Endothelial cell of umbilical vein (primary cell): ENCODE results near the gene RIPK4. TPM values are rescaled to one million over a fixed set of nuclear protein-coding genes. Genes with fewer than 3 reads are reported as not detected.

Experiments used
- BruUV-seq: library from RNA; stranded (reverse); fragments of 400-500 nt; replicated peaks from 2 replicates; lab custom pipeline; 2021; lab: Mats Ljungman, UMichigan
- CTCF ChIA-PET: fragments of 300-600, 350-600 bp; sonication (Branson Sonifier 250); formaldehyde crosslinking; loops from one replicate; lab custom pipeline; 2021; ENCODE audit warnings: antibody characterized with exemption, inconsistent platforms; lab: Charles Lee
- POLR2A ChIA-PET: fragments of 300-600, 350-600 bp; sonication (Branson Sonifier 250); formaldehyde crosslinking; loops from one replicate; lab custom pipeline; 2021; ENCODE audit warnings: antibody characterized with exemption, inconsistent platforms; lab: Charles Lee
- DNase-seq: peaks from one replicate; pipeline ENCODE4 v3.0.0-alpha.2; 2011; ENCODE audit warnings: low read depth, low spot score
- FAIRE-seq: peaks from 2 replicates; lab custom pipeline; 2011; peaks lifted over from hg19 to GRCh38; lab: Jason Lieb, UNC
- H2AFZ ChIP-seq: 2 replicates; pipeline ENCODE4 v1.6.0; 2012; ENCODE audit warnings: low read depth, low read length, control low read depth, inconsistent platforms
- H3K27ac ChIP-seq: 2 replicates; pipeline ENCODE4 v1.5.1; 2011; ENCODE audit warnings: low read depth, mild to moderate bottlenecking, control low read depth, low read length, moderate library complexity; ENCODE audit not compliant: insufficient read depth
- H3K27me3 ChIP-seq, 2 experiments: 2 replicates each; pipeline versions ENCODE4 v1.6.0 to v1.6.1; 2011; ENCODE audit warnings: low read length in 2 of 2, mixed read lengths in 1 of 2; ENCODE audit not compliant: control insufficient read depth in 2 of 2, insufficient read depth in 2 of 2
- H3K36me3 ChIP-seq, 2 experiments: 2 replicates in 1 of 2; 3 replicates in 1 of 2; pipeline ENCODE4 v1.5.1; 2011; ENCODE audit warnings: low read length in 2 of 2, mild to moderate bottlenecking in 1 of 2, moderate library complexity in 1 of 2; ENCODE audit not compliant: control insufficient read depth in 2 of 2, insufficient read depth in 2 of 2; ENCODE audit errors: extremely low read depth in 1 of 2
- H3K4me1 ChIP-seq: 3 replicates; pipeline ENCODE4 v1.5.1; 2011; ENCODE audit warnings: mild to moderate bottlenecking, low read length; ENCODE audit not compliant: control insufficient read depth, insufficient read depth; ENCODE audit errors: extremely low read depth
- H3K4me2 ChIP-seq: 2 replicates; pipeline ENCODE4 v1.6.1; 2011; ENCODE audit warnings: low read length, control low read depth, mixed read lengths; ENCODE audit not compliant: insufficient read depth
- H3K4me3 ChIP-seq, 3 experiments: fragments of 200-600 bp in 1 of 3; sonication (generic), shearing (Covaris generic) in 1 of 3; replicated peaks in 1 of 3; 2 replicates each; pipeline ENCODE4 v1.5.1; 2011 to 2016; ENCODE audit warnings: control low read depth in 3 of 3, low read length in 3 of 3, mild to moderate bottlenecking in 2 of 3, inconsistent platforms in 1 of 3, low read depth in 1 of 3, moderate library complexity in 1 of 3; ENCODE audit not compliant: insufficient read depth in 1 of 3
- H3K79me2 ChIP-seq: 2 replicates; pipeline ENCODE4 v1.6.0; 2012; ENCODE audit warnings: low read length, inconsistent platforms; ENCODE audit not compliant: control insufficient read depth, insufficient read depth
- H3K9ac ChIP-seq: replicated peaks from 2 replicates; pipeline ENCODE3; 2011; ENCODE audit warnings: low read length, control low read depth; ENCODE audit not compliant: insufficient read depth; ENCODE audit errors: extremely low read depth
- H3K9me1 ChIP-seq: replicated peaks from 3 replicates; pipeline ENCODE4 v1.6.0; 2011; ENCODE audit warnings: mild to moderate bottlenecking, low read length; ENCODE audit not compliant: control insufficient read depth, insufficient read depth; ENCODE audit errors: extremely low read depth
- H3K9me3 ChIP-seq: replicated peaks from 2 replicates; pipeline ENCODE4 v1.5.1; 2012; ENCODE audit warnings: low read length, inconsistent platforms; ENCODE audit not compliant: control insufficient read depth, insufficient read depth
- H4K20me1 ChIP-seq: replicated peaks from 2 replicates; pipeline ENCODE3; 2011; ENCODE audit warnings: mild to moderate bottlenecking, low read length; ENCODE audit not compliant: control insufficient read depth, insufficient read depth; ENCODE audit errors: extremely low read depth
- CTCF ChIP-seq, 2 donors: IDR thresholded peaks; 1 replicate in 1 of 2; 2 replicates in 1 of 2; pipeline ENCODE4 v1.5.1; 2011; ENCODE audit warnings: low read length in 2 of 2, mild to moderate bottlenecking in 2 of 2, moderate library complexity in 2 of 2, control low read depth in 1 of 2, inconsistent platforms in 1 of 2, low read depth in 1 of 2; ENCODE audit not compliant: insufficient read depth in 1 of 2; ENCODE audit errors: extremely low read depth in 1 of 2
- EZH2 ChIP-seq: IDR thresholded peaks from 2 replicates; pipeline ENCODE4 v1.6.1; 2012; ENCODE audit warnings: borderline replicate concordance, low read depth, mild to moderate bottlenecking, moderate library complexity, low read length, inconsistent platforms; ENCODE audit not compliant: severe bottlenecking
- GATA2 ChIP-seq: IDR thresholded peaks from 2 replicates; pipeline ENCODE4 v1.7.0; 2011; ENCODE audit warnings: low read depth, mild to moderate bottlenecking, moderate library complexity, mixed read lengths, low read length; ENCODE audit not compliant: insufficient read length, insufficient read depth
- POLR2AphosphoS5 ChIP-seq: IDR thresholded peaks from 2 replicates; pipeline ENCODE4 v1.6.1; 2012; ENCODE audit warnings: low read depth, mild to moderate bottlenecking, control low read depth, low read length, moderate library complexity; ENCODE audit not compliant: insufficient read depth
- dilution Hi-C: fragments of 300-500 bp; cut with MboI; formaldehyde crosslinking; loops from one replicate; pipeline ENCODE4 v1.15.0; 2019; ENCODE audit warnings: low sequenced_read_pairs; ENCODE audit not compliant: extremely low pct_ligation_motif_present
- intact Hi-C: fragments of 100-400 bp; cut with micrococcal nuclease; formaldehyde crosslinking; loops from one replicate; pipeline ENCODE4 v1.10.0; 2022
- polyA plus RNA-seq, 4 experiments: library from polyadenylated mRNA; depleted of rRNA in 3 of 4; stranded (reverse) in 3 of 4; unstranded in 1 of 4; fragments of >200 nt; gene quantifications; 2 replicates each; pipeline versions ENCODE4 v1.2.1 to v1.2.3, GENCODE V29; 2011 to 2012; ENCODE audit warnings: missing spikeins in 1 of 4
- total RNA-seq: library from RNA; stranded (reverse); gene quantifications from 2 replicates; pipeline ENCODE4 v1.2.3, GENCODE V29; 2021

The RIPK4 gene
- total and polyA plus RNA-seq, 2 donors (not counting 3 experiments of a cell fraction or from before 2014, with no cell fraction given), result not detected

GRCh38 chr21:41769111-41769510 is 2.3 kb upstream of the RIPK4 start:
- no peaks in the 10 kb centered on the region for H3K36me3 ChIP-seq
- dilution Hi-C loops (no loop called here), intact Hi-C loops (no loop called here)
- H3K4me3 ChIP-seq, result no peak overlapping the region
- H3K4me2 ChIP-seq, result peak overlapping the region; percentile 55
- TF ChIP-seq POLR2AphosphoS5, result no peak
- TF ChIP-seq GATA2, result no peak
- H3K27ac ChIP-seq, result no peak overlapping the region
- H2AFZ ChIP-seq, result no peak overlapping the region
- FAIRE-seq (no peak), DNase-seq (no peak)
- no TSS peak for BruUV-seq
- no peaks in the 10 kb centered on the region for H3K79me2 ChIP-seq
- H3K27me3 ChIP-seq, result peaks cover 70 to 91% of the 10 kb centered on the region in 2 experiments
- H4K20me1 ChIP-seq, result no peaks in the 10 kb centered on the region
- ChIA-PET CTCF (interaction anchor here (0.9 to 2.1 kb wide), 7 partner anchors 8 to 485 kb away, joined by 3 to 15 read pairs (median 7); no protein-coding TSS in a partner anchor), POLR2A (no interaction called here)
- H3K9me3 ChIP-seq, result no peaks in the 10 kb centered on the region
- H3K4me1 ChIP-seq, result no peaks in the 10 kb centered on the region
- no peak overlapping the region for H3K9ac ChIP-seq
- no peaks in the 10 kb centered on the region for H3K9me1 ChIP-seq

GRCh38 chr21:41768437-41769042 is 1.7 kb upstream of the RIPK4 start:
- intact Hi-C loops (no loop called here), dilution Hi-C loops (no loop called here)
- DNase-seq, result peak; percentile 26
- H3K9ac ChIP-seq, result no peak overlapping the region
- H3K27me3 ChIP-seq, result peaks cover 76 to 92% of the 10 kb centered on the region in 2 experiments
- BruUV-seq, result no TSS peak
- H2AFZ ChIP-seq, result no peak overlapping the region
- no peaks in the 10 kb centered on the region for H3K9me1 ChIP-seq
- POLR2A ChIA-PET, result interaction anchor here (0.7 kb wide), 1 partner anchor 161 kb away, joined by 3 read pairs; no protein-coding TSS in a partner anchor
- no peaks in the 10 kb centered on the region for H3K9me3 ChIP-seq
- peak; percentile 23 for TF ChIP-seq EZH2
- TF ChIP-seq GATA2, result no peak
- peak in 1 of 2 donors; percentile 19 for TF ChIP-seq CTCF (IDR thresholded peaks at IDR 0.05; ENCODE audit: extremely low read depth in 1 of 2, insufficient read depth in 1 of 2, low read depth in 1 of 2, low read length in 2 of 2)
- peak; percentile 47 for FAIRE-seq
- H3K4me2 ChIP-seq, result peak overlapping the region; percentile 55
- CTCF ChIA-PET, result interaction anchor here (0.9 to 2.1 kb wide), 7 partner anchors 8 to 485 kb away, joined by 3 to 15 read pairs (median 7); no protein-coding TSS in a partner anchor
- no peaks in the 10 kb centered on the region for H3K79me2 ChIP-seq
- H3K4me3 ChIP-seq, result no peak overlapping the region
- H3K4me1 ChIP-seq, result no peaks in the 10 kb centered on the region
- H3K36me3 ChIP-seq, result no peaks in the 10 kb centered on the region
- no peaks in the 10 kb centered on the region for H4K20me1 ChIP-seq
- no peak overlapping the region for H3K27ac ChIP-seq
